HG02678 (cell line): ENCODE data around the gene PDZD2.
"Not testable (repeated sequence)": the region's sequence is repeated elsewhere in the genome, so short reads cannot be mapped to it uniquely, and the experiment has no call there.

Experiments
- ATAC-seq: cut with Tn5 transposase; IDR thresholded peaks from one replicate; pipeline ENCODE4 v1.9.1; 2021; ENCODE audit warnings: mild to moderate bottlenecking, moderate library complexity; ENCODE audit not compliant: unreplicated experiment

Gene PDZD2

GRCh38 chr5:32027093-32027716 is 388.3 kb downstream of the PDZD2 start:
- no peak for ATAC-seq

- no peak for ATAC-seq
These were observed 389.0 kb downstream of the PDZD2 start for GRCh38 chr5:32027717-32028458.

GRCh38 chr5:32029261-32029660 is 390.3 kb downstream of the PDZD2 start:
- ATAC-seq, result no peak

DNA sequence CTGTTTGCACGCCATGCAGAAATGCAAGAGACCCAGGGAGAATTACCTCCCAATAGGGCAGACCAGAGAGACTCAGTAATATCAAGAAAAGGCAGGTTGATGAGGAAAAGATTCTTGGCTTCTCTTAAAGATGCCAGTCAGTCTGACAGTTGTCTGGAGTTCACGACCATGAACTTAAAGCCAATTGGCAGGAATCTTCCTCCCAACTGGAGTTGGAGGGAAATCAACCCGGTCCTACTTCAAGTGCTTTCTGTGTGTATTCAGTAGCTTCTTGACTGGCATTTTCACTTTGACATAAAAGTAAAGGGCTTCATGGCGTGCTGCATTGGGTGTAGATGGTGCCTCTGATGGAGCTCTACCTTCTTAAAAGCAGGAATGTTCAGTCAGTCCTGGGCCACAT is 390.9 kb downstream of the PDZD2 start:
- ATAC-seq, result no peak

DNA sequence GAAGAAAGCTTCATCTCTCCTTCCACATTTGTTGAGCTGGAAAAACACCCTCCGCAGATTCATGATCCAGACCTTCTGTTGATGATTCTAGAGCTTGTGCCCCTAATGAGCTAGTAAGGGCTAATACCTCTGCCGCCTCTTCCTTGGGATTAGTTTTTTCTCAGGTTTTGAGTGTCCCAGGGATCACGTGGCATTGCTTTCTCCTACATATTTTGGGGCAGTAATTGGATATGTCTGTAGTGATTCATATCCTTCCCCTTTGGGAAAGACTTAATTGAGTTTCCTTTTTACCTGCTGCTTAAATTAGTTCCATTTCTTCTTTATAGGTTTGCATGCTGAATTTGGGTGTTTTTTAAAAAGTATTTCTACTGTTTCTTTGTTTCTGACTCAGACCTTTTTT is 391.3 kb downstream of the PDZD2 start:
- no peak for ATAC-seq

GRCh38 chr5:32030686-32031085 is 391.8 kb downstream of the PDZD2 start:
- ATAC-seq, result no peak

DNA sequence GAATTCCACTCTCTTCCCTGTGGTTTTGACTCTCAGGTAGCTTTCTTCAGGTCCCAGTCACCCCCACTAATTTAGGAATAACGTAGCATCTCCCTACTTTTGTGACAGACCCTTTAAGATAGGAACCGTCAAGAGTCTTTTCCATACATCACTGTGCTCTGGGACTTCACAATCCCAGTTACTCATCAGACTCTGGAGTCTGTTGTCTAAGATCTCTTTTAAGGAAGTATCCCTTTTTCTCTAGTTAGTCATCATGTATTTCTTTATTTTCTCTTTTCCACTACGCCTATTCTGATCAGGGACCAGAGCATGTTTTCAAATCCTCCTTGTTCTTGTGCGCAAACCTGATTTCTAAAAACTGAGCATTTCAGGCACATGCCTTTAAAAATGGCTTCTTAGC is 392.2 kb downstream of the PDZD2 start:
- ATAC-seq, result no peak

GRCh38 chr5:32038523-32038922 is 399.6 kb downstream of the PDZD2 start:
- no peak for ATAC-seq

DNA sequence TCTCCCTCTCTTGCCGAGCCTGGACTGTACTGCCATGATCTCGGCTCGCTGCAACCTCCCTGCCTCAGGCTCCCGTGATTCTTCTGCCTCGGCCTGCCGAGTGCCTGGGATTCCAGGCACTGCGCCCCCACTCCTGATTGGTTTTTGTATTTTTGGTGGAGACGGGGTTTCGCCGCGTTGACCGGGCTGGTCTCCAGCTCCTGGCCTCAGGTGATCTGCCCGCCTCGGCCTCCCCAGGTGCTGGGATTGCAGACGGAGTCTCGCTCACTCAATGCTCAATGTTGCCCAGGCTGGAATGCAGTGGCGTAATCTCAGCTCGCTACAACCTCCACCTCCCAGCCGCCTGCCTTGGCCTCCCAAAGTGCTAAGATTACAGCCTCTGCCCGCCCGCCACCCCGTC is 400.2 kb downstream of the PDZD2 start:
- ATAC-seq, result not testable (repeated sequence)

GRCh38 chr5:32039601-32040000 is 400.7 kb downstream of the PDZD2 start:
- ATAC-seq, result not testable (repeated sequence)

DNA sequence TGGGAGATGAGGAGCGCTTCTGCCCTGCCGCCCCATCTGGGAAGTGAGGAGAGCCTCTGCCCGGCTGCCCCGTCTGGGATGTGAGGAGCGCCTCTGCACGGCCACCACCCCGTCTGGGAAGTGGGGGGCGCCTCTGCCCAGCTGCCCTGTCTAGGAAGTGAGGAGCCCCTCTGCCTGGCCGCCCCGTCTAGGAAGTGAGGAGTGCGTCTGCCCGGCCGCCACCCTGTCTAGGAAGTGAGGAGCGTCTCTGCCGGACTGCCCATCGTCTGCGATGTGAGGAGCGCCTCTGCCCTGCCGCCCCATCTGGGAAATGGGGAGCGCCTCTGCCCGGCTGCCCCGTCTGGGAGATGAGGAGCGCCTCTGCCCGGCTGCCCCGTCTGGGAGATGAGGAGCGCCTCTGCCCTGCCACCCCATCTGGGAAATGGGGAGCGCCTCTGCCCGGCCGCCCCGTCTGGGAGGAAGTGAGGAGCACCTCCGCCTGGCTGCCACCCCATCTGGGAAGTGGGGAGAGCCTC is 401.3 kb downstream of the PDZD2 start:
- not testable (repeated sequence) for ATAC-seq

- no peak for ATAC-seq
These were observed 403.6 kb downstream of the PDZD2 start for GRCh38 chr5:32042551-32042961.

DNA sequence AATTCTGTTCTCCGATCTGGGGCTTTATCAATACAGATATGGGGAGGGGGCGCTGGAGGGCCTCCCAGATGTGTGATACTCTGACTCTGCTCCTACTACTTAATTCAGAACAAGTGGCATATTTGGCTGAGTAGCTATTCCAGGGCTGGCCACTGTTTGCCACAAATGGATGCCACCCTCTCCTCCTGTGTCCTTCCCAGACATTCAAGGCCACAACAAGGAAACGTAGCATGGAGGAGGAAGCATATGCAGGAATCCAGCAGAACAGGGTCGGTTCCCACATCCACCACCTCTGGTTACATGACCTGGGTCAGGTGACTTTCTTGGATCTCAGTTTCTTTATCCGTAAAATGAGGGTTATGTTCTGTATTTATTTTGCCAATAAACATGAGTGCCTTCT is 404.2 kb downstream of the PDZD2 start:
- no peak for ATAC-seq

GRCh38 chr5:32044434-32044833 is 405.5 kb downstream of the PDZD2 start:
- ATAC-seq, result no peak

GRCh38 chr5:32044939-32045338 is 406.0 kb downstream of the PDZD2 start:
- no peak for ATAC-seq

- ATAC-seq, result no peak
These were observed 408.1 kb downstream of the PDZD2 start for GRCh38 chr5:32047056-32047455.

GRCh38 chr5:32051796-32052195 is 412.9 kb downstream of the PDZD2 start:
- no peak for ATAC-seq

DNA sequence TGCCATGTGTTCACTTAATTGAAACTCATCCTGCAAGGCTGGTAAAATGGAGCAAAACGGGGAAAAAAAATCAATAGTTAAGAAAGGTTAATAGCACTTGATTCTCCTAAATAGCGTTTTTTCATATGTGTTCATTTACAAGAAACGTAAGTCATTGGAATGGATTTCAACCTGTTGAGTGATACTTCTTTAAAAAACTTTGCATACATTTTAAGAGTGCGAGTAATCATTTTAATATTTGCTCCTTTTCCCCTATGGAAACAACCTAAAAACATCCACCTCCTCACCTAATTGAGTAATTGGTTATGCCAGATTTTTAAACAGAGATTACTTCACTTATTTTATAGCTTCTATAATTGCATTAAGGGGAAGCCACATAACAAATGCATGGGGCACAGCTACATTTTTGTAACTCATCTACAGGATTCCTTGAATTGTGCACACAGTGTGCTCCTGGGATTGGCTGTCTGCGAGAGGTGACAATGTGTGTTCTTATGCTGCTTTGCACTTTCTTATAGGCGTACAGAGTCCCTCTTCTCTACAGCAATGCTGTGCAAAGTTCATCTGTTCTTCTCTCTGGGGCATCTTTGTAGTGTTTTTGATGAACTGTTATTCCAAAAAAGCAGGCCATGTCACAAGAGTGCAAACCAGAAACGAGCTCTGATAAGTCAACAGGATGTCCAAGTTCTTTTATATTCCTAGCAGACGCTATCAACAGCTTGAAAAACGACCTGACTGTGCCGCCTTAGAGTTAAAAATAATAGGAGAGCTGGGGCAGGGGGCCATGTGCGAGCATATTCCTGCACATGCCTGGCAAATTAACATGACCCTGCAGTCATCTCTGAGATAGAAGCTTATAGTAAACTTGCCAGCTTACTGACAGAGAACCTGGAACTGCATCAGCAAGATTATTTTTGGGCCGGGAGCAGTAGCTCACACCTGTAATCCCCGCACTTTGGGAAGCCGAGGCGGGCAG is 417.2 kb downstream of the PDZD2 start:
- no peak for ATAC-seq

- no peak for ATAC-seq
These were observed 418.5 kb downstream of the PDZD2 start for GRCh38 chr5:32057187-32058096.

DNA sequence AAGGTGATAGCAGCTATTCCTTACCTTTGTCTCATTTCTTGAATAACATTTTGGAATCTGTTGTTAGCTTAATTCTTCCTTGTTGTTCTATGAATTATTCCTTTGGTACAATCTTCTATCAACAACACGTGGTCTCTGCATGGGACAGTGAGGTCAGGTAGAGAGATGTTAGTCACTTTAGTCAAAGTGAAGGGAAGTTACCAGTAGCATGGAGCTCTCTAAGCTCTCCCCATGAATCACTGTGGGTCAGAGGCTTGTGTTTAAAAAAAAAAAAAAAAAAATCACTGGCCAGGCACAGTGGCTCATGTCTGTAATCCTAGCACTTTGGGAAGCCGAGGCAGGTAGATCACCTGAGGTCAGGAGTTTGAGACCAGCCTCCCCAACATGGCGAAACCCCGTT is 419.2 kb downstream of the PDZD2 start:
- no peak for ATAC-seq
